GM04504 (cell line): ENCODE data around the gene PILRB.
A peak's percentile ranks its signal among the peaks of the same experiment; 100 is the strongest.
"Not testable (repeated sequence)": the region's sequence is repeated elsewhere in the genome, so short reads cannot be mapped to it uniquely, and the experiment has no call there.

Experiments used
- DNase-seq: peaks from one replicate; pipeline ENCODE4 v3.0.0-alpha.2; 2012; ENCODE audit warnings: low read depth

PILRB gene

DNA sequence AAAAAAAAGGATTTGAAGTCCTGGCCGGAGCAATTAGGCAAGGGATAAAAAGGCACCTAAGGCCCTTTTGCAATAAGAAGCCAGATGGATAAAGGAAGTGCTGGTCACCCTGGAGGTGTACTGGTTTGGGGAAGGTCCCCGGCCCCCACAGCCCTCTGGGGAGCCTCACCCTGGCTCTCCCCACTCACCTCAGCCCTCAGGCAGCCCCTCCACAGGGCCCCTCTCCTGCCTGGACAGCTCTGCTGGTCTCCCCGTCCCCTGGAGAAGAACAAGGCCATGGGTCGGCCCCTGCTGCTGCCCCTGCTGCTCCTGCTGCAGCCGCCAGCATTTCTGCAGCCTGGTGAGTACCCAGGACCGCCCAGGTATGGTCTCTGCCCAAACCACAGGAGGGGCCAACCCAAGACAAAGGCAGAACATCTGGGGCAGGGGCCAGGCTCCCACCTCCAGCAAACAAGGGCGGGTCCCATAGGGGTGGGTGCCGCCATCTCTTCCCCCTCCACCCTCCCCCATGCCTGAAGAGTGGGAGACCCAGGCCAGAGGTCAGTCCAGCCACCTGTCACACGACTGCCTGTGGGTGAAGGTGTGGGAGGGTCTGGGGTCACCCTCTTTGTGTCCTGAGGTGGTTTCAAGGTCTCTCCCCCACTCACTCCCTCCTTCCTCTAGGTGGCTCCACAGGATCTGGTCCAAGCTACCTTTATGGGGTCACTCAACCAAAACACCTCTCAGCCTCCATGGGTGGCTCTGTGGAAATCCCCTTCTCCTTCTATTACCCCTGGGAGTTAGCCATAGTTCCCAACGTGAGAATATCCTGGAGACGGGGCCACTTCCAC, at the start of gene PILRB:
Gene PILRB (plus strand): TSS at position 91 of the 830 bp plus-strand sequence. CDS start 186 bp downstream, at position 277.
- no peak for DNase-seq

DNA sequence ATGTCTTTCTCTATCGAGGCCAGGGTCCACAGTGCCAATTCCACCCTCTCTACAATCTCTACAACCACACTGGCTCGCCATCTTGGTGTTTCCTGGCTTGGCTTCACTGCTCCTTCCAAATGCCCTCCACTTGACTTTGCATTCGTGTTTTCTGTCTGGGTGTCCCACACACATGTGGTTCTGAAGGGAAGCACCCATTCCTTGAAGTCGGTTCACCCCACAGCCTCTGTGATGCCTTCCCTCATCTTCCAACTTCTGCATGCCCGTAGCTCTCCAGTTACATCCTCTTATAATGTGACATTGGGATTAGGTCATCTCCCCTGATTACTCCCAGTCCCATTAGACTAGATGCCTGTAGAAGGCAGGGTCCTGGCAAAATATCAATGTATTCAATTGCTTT, 39.6 kb upstream of the PILRB start:
- not testable (repeated sequence) for DNase-seq

DNA sequence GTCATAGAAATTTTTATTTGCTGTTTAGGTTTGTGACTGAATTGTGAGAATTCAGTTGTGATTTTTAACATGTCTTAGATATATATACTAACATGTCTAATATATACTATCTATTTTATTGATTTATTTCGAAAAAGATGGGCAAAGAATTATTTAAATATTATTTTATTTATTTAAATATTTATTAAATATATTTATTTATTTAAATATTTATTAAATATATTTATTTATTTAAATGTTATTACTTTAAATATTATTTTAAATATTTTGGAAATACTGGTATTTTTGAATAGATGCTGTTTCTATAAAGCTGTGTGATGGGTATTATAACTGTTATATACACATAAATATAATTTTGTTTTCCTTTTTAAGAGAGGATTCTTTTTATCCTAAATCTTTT, 36.3 kb upstream of the PILRB start:
- DNase-seq: not testable (repeated sequence)

DNA sequence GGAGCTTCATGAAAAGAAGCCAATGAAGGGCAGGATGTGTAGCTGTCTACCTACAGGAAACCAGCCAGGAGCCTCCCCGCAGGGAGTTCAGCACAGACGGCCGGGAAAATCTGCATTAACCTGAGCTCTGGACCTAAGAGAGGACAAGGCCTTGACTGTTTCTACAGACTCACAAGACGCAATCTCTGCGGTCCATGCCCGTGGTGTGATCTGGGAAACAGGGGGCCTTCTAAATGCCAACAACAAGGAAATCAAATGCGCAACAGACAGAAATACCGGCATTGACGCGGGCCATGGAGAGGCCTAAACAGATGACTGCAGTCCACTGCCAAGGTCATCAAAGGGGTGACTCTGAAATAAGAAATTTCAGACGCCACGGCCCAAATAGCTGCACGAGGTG, 33.7 kb upstream of the PILRB start:
- DNase-seq: not testable (repeated sequence)

DNA sequence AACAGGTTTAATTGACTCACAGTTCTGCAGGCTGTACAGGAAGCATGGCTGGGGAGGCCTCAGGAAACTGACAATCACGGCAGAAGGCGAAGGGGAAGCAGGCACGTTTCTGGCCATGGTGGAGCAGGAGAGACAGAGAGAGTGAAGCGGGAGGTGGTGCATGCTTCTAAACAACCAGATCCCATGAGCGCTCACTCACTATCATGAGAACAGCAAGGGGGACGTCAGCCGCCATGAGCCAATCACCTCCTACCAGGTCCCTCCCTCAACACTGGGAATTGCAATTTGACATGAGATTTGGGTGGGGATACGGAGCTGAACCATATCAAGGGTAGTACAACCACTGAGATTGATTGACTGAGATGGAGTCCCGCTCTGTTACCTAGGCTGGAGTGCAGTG, 32.2 kb upstream of the PILRB start:
- not testable (repeated sequence) for DNase-seq

DNA sequence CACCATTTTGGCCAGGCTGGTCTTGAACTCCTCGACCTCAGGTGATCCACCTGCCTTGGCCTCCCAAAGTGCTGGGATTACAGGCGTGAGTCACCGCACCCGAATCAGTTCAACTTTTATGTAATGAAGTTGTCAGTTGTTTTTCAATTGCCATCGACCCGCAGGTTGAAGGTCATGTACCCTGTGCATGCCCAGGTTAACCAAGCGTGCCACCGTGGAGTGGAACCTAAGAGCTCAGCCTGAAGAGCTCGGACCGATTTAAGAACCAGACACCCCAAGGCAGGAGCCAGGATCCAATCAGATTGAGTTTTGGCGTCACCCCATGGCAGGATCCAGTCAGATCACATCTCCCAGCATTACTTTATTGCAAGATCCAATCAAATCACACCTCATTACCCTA, 31.0 kb upstream of the PILRB start:
- DNase-seq: not testable (repeated sequence)

DNA sequence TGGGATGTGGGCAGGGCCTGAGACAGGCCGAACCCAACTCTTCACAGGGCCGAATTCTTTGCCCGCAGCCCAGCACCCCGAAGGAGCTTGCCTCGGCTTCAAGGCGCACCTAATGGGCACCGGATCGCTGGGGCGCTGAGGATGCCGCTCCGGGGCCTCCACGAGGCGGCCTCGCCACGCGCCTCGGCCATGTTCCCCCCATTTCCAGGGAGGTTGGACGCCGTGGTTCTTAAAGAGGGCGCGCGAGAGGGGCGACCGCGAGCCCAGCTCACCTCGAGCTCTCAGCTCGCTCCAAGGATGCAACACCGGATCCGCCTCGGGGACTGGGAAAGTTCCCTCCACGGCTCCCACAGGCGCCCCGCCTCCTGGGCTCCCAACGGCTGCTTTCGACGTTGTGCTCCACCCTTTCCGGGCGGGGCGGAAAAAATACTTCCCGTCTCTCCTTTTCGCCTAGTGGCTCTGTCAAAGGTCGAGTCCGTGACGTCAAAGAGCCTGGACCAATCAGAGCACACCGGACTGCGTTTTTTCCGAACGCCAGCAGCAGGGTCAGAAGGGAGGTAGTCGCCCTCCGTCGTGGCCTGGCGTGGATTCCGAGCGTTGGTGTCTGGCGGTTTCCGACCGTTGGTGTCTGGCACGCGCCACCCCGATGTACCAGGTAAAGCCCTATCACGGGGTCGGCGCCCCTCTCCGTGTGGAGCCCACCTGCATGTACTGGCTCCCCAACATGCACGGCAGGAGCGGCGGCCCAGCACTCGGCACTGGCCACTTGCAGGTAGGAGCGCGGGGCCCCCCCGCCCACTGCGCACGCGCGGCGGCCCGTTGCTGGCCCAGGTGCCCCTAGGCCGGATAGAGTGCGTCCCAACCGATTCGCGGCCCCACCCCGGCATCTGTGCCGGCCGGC, 22.1 kb upstream of the PILRB start:
- peak; percentile 84 for DNase-seq

DNA sequence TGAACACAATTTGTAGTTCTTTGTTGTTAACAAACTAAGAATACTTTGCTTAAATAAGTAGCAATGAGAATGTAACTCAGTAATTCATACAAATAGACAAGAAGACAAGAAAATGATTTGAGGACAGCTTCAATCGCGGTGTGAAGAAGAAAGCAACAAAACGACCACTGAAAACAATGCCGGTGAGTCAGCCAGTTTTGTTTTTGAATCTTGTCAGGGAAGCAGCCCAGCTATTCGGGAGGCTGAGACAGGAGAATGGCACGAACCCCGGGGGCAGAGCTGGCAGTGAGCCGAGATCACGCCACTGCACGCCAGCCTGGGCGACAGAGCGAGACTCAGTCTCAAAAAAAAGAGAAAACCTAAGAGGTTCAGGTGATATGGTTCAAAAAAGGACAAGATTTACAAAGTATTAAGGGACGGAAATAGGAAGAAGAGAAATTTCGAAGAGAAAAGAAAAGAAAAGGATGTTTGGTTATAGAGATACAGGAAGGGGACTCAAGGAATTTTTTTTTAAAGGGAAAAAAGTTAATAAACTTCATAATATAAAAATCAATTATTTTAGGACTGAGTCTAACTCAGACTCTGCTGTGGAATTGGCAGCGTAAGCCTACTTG, 19.7 kb upstream of the PILRB start:
- DNase-seq: not testable (repeated sequence)

DNA sequence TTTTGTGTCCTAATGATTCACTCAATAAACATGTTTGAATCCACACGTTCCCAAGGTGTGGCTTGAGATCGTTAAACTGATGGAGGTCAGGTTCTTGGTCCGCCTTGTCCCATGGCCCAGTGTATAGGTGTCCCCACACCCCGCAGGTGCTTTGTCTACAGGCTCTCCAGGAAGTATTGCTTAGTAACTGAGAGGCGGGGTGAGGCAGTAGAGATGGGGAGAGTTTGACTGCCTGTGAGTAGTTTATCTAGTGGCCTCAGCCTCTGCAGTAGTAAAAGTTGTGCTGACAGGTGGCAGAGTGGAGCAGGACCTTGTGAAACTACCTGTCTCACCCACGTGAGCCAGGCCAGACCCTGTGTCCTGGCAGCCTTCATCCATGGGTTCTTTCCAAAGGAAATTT, 16.6 kb upstream of the PILRB start:
- DNase-seq: not testable (repeated sequence)

DNA sequence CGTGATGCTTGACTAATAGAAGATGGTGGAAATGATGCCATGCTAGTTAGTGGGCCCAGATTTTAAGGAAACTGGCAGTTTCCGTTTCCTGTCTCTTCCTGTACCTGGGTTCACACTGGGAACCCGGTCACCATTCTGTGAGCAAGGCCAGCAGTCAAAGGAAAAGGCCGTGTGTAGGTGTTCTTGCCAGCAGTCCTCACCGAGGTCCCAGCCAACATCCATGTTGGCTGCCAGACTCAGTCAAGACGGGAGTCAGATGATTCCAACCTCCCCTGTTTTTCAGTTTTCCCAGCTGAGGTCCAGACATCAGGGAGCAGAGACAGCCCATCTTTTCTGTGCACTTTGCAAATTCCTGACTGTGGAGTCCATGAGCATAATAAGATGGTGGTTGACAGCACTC, 15.2 kb upstream of the PILRB start:
- DNase-seq: no peak

DNA sequence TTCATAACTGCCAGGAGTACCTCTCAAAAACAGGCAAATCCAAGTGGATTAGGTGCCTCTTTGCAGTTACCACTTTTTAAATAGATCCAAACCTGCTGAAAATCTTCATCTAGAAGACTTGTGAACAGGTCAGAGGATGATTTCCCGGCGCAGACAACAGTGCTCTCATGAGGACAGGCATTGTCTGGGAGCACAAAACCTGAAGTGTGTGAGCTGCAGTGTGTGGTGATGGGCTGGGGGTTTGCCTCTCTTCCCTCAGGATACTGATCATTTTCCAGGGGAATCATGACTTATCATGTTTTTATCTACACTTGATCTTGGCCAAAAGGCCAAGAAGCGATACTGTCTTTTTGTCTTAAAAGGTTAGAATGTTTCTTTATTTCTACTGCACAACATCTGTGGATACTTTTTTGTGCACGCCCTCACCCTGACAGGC, 13.8 kb upstream of the PILRB start:
- DNase-seq: not testable (repeated sequence)

DNA sequence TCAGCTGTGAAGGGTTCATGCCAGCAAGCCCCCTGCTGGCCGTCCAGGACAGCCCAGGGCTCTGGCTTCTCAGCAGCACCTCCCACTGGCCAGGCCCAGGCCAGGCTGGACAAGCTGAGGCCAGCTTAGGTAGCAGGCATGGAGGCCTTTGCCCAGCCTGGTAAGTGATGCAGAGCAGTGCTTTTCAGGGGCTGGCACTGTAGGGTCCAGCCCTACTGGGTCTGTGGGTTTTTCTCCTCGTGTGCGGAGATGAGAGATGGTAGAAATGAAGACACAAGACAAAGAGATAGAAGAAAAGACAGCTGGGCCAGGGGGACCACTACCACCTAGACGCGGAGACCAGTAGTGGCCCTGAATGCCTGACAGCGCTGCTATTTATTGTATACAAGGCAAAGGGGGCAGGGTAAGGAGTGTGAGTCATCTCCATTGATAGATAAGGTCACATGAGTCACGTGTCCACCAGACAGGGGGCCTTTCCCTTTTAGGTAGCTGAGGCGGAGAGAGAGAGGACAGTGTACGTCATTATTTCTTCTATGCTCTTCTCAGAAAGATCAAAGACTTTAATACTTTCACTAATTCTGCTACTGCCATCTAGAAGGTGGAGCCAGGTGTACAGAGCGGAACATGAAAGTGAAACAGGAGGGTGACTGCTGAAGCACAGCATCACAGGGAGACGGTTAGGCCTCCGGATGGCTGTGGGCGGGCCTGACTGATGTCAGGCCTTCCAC, 13.2 kb upstream of the PILRB start:
- DNase-seq: not testable (repeated sequence)

DNA sequence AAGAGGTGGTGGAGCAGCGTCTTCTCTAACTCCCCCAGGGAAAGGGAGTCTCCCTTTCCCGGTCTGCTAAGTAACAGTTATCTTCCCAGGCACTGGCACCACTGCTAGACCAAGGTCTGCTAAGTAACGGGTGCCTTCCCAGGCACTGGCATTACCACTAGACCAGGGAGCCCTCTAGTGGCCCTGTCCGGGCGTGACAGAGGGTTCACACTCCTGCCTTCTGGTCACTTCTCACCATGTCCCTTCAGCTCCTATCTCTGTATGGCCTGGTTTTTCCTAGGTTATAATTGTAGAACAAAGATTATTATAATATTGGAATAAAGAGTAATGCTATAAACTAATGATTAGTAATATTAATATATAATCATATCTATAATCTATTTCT, 12.6 kb upstream of the PILRB start:
- DNase-seq: peak; percentile 17

DNA sequence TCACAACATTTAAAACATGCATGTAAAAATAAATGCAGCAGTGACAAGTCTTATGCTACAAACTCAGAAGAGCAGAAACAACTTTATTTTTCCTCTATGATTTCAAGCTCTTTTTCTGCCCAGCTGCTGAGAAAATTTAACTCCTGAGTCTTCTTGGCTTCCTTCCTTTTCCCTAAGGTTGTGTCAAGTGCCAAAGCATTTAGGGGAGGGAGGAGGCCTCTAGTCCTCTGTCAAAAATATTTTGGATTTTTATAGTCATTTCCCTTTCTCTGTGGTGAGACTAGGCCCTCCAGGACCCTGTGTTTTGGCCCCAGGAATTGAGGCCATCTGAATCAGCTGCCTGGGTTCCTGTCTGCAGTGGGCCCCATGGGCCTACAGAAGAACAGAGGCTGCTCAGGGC, 11.0 kb upstream of the PILRB start:
- DNase-seq: no peak

DNA sequence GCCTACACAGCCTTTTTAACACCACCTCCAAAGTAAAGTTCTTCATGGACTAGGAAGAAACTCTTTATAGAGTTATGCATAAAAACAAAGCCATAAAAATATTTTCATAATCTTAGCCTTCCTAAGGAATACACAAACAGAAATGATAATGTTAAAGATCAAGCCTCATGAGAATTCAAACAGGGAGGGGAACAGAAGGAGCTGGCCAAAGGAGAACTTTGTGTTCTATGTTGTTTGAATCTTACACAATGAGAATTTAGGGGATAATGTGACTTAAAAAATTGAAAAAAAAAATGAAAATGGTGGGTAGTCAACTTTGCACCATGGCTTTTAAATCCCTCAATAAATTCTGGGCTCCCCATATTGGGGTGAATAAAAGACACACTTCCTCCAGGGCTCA, 9.1 kb upstream of the PILRB start:
- no peak for DNase-seq

DNA sequence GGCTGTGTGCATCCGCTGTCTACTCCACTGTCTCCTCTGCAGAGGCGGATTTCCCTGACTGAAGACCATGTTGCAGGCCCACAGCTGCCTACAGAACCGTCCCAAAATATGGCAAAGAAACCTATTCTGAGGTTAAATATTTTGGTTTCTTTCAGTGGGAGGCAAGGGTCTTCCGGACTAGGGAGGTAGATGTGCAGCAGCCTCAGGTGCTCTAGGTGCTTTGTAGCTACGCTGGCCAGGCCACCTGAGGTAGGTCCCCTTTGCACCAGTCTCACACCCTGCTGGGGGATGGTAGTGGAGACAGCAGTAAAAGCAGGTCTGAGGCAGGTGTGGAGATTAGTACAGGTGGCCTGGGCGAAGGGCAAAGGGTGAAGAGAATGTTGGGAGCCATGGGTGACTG, 8.2 kb upstream of the PILRB start:
- no peak for DNase-seq

DNA sequence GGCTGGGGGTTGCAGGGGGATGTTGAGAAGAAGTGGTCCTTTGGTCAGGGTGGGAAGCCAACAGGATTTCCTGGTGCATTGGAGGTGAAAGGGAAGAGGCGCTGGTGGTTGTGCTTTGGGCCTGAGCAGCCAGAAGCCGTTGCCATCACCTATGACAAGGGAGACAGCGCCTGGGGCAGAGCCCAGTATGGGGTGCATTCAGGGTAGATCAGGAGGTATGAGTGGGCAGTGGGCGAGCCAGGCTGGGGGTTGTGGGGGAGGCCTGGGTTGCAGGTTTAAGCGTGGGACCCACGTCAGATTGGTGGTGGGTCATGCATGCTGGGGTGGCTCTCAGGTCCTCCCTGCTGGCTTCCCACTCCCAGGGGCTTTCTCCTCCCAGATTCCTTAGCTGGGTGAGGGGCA, 6.3 kb upstream of the PILRB start:
- DNase-seq: no peak

DNA sequence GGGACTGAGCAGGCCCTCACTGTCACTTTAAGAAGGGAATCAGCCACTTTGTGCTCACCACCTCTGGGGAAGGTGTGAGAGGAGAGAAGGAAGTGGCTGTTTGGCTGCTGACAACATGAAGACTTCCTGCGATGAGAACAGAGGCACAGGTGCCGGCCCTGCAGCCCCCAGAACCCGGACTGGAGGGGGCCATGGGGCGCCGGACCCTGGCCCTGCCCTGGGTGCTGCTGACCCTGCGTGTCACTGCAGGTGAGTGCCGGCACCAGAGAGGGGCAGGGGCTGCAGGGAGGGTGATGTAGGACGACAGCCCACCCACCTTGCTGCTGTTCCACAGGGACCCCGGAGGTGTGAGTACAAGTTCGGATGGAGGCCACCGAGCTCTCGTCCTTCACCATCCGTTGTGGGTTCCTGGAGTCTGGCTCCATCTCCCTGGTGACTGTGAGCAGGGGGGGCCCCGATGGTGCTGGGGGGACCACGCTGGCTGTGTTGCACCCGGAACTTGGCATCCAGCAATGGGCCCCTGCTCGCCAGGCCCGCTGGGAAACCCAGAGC, 5.6 kb upstream of the PILRB start:
- DNase-seq: not testable (repeated sequence)

DNA sequence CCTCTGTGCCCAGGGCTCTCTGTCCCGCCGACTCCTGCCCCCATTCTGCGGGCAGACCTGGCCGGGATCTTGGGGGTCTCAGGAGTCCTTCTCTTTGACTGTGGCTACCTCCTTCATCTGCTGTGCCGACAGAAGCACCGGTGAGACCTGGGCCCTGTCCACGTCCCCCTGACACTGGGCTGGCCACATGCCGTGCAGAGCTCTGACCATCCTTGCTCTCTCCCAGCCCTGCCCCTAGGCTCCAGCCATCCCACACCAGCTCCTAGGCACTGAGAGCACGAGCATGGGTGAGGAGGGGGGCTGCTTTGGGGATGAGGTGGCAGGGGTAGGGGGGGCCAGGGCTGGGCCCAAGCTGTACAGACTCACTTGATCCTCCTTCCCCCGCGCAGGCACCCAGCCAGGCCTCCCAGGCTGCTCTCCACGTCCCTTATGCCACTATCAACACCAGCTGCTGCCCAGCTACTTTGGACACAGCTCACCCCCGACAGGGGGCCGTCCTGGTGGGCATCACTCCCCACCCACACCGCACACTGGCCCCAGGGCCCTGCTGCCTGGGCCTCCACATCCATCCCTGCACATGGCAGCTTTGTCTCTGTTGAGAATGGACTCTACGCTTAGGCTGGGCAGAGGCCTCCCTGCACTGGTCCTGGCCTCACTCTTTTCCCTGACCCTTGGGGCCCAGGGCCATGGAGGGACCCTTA, 4.8 kb upstream of the PILRB start:
- DNase-seq: no peak

DNA sequence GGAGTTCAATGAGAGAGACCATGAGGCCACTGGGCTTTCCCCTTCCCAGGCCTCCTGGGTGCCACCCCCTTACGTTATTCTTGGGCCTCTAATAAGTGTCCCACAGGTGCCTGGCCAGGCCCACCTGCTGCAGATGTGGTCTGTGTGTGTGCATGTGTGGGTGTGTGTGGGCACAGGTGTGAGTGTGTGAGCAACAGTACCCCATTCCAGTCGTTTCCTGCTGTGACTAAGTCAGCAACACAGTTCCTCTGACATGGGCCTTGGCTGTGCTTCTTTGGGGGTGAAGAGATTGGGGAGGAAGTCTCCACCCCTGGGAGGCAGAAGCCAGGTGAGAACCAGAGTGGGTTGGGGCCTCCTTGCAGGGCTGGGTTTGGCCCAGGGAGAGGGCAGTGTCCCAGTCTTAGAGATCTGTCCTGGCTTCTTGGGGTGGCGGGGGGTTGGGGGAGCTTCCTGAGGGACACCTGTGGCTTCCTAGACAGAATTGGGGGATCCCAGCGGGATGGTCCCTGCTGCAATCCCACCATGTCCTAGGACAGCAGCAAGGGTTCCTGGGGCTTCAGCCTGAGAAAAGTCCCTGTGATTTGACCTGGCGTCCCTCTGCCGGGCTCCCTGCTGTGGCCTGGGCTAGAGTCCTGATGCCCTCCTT, 4.1 kb upstream of the PILRB start:
- DNase-seq: no peak
